Stimulated activated naive CD4-positive, alpha-beta T cell treated with Interleukin-2 at 50 U/mL for 16 hours (primary cell): ENCODE measurements around the gene CNTN1.

Experiments
- DNase-seq: peaks from one replicate; lab custom pipeline; 2025; lab: John Stamatoyannopoulos, UW

The CNTN1 gene

GRCh38 chr12:40770781-40771180 lies 78.5 kb downstream of the CNTN1 start:
- no peak for DNase-seq

- no peak for DNase-seq
Observed at GRCh38 chr12:40775661-40776060, 83.4 kb downstream of the CNTN1 start.

GRCh38 chr12:40784102-40784501 lies 91.9 kb downstream of the CNTN1 start:
- no peak for DNase-seq

GRCh38 chr12:40788276-40788675 lies 96.0 kb downstream of the CNTN1 start:
- no peak for DNase-seq

GRCh38 chr12:40792792-40793386 lies 100.7 kb downstream of the CNTN1 start:
- no peak for DNase-seq

GRCh38 chr12:40793471-40793870 lies 101.2 kb downstream of the CNTN1 start:
- no peak for DNase-seq

- no peak for DNase-seq
Observed at GRCh38 chr12:40794087-40794486, 101.8 kb downstream of the CNTN1 start.

GRCh38 chr12:40801082-40801481 lies 108.8 kb downstream of the CNTN1 start:
- no peak for DNase-seq

- DNase-seq = no peak
Observed at GRCh38 chr12:40801861-40802260, 109.6 kb downstream of the CNTN1 start.

GRCh38 chr12:40802656-40803055 lies 110.4 kb downstream of the CNTN1 start:
- DNase-seq = no peak

- no peak for DNase-seq
Observed at GRCh38 chr12:40819436-40820108, 127.3 kb downstream of the CNTN1 start.

- no peak for DNase-seq
Observed at GRCh38 chr12:40820794-40821484, 128.7 kb downstream of the CNTN1 start.

- DNase-seq = no peak
Observed at GRCh38 chr12:40825156-40825555, 132.9 kb downstream of the CNTN1 start.

GRCh38 chr12:40827683-40828592 lies 135.7 kb downstream of the CNTN1 start:
- DNase-seq = no peak

- no peak for DNase-seq
Observed at GRCh38 chr12:40828593-40828990, 136.4 kb downstream of the CNTN1 start.

GRCh38 chr12:40829738-40830144 lies 137.5 kb downstream of the CNTN1 start:
- DNase-seq = no peak

GRCh38 chr12:40831916-40832315 lies 139.7 kb downstream of the CNTN1 start:
- DNase-seq = no peak

- no peak for DNase-seq
Observed at GRCh38 chr12:40832668-40833067, 140.4 kb downstream of the CNTN1 start.

GRCh38 chr12:40833818-40834217 lies 141.6 kb downstream of the CNTN1 start:
- DNase-seq = no peak

- no peak for DNase-seq
Observed at GRCh38 chr12:40834321-40834720, 142.1 kb downstream of the CNTN1 start.

- no peak for DNase-seq
Observed at GRCh38 chr12:40837891-40838429, 145.7 kb downstream of the CNTN1 start.

GRCh38 chr12:40843495-40843894 lies 151.3 kb downstream of the CNTN1 start:
- DNase-seq = no peak
